ENCODE measurements around the gene SLC9A9. TPM values are rescaled to one million over a fixed set of nuclear protein-coding genes. Genes with fewer than 3 reads are reported as not detected.

Gene SLC9A9
- total and polyA plus RNA-seq, 9 of the 15 experiments (the other 6 are each of a cell fraction or from before 2014, with no cell fraction given), result 0.03 to 0.13 TPM; not detected in 7

DNA sequence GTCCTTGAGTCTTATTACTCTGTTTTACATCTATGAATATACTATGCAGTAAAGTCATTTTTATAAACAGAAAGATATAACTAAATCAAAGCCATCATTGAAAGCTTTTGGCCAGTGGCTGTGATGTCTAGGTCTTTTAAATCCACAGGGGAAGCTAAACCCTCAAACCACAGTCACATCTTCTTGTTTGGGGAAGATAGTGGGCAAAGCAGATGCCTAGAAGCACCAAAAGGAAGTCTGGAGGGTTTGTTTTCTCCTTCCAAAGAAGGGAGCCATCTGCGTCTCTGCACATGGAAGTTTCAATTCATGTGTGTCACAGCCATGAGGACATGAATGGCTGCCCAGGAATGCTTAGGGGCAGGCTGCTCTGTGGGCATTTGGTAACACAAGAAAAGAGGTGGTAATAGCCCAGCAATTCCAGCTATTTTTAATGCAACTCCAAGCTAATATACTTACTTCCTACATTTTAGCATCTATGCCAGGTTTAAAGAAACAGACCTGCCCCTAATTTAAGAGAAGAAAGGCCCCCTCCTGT, 322.2 kb downstream of the SLC9A9 start (continued):
- TF ChIP-seq, protein P1, sequence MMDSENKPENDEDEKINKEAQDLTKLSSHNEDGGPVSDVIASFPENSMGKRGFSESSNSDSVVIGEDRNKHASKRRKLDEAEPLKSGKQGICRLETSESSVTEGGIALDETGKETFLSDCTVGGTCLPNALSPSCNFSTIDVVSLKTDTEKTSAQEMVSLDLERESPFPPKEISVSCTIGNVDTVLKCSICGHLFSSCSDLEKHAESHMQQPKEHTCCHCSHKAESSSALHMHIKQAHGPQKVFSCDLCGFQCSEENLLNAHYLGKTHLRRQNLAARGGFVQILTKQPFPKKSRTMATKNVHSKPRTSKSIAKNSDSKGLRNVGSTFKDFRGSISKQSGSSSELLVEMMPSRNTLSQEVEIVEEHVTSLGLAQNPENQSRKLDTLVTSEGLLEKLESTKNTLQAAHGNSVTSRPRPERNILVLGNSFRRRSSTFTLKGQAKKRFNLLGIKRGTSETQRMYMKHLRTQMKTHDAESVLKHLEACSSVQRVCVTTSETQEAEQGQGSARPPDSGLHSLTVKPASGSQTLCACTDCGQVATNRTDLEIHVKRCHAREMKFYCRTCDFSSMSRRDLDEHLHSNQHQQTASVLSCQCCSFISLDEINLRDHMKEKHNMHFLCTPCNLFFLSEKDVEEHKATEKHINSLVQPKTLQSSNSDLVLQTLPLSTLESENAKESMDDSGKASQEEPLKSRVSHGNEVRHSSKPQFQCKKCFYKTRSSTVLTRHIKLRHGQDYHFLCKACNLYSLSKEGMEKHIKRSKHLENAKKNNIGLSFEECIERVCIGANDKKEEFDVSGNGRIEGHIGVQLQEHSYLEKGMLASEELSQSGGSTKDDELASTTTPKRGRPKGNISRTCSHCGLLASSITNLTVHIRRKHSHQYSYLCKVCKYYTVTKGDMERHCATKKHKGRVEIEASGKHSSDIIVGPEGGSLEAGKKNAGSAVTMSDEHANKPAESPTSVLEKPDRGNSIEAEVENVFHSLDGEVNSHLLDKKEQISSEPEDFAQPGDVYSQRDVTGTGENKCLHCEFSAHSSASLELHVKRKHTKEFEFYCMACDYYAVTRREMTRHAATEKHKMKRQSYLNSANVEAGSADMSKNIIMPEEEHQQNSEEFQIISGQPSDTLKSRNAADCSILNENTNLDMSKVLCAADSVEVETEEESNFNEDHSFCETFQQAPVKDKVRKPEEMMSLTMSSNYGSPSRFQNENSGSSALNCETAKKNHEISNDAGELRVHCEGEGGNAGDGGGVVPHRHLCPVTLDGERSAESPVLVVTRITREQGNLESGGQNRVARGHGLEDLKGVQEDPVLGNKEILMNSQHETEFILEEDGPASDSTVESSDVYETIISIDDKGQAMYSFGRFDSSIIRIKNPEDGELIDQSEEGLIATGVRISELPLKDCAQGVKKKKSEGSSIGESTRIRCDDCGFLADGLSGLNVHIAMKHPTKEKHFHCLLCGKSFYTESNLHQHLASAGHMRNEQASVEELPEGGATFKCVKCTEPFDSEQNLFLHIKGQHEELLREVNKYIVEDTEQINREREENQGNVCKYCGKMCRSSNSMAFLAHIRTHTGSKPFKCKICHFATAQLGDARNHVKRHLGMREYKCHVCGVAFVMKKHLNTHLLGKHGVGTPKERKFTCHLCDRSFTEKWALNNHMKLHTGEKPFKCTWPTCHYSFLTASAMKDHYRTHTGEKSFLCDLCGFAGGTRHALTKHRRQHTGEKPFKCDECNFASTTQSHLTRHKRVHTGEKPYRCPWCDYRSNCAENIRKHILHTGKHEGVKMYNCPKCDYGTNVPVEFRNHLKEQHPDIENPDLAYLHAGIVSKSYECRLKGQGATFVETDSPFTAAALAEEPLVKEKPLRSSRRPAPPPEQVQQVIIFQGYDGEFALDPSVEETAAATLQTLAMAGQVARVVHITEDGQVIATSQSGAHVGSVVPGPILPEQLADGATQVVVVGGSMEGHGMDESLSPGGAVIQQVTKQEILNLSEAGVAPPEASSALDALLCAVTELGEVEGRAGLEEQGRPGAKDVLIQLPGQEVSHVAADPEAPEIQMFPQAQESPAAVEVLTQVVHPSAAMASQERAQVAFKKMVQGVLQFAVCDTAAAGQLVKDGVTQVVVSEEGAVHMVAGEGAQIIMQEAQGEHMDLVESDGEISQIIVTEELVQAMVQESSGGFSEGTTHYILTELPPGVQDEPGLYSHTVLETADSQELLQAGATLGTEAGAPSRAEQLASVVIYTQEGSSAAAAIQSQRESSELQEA (IDR thresholded peaks at IDR 0.05; ENCODE audit: low read depth), result no peak
- TF ChIP-seq ILF3 (IDR thresholded peaks at IDR 0.05; ENCODE audit: borderline replicate concordance) (no peak), ZNF134 (CRISPR knock-in tag; conservative IDR thresholded peaks at IDR 0.05) (no peak)
- TF ChIP-seq, protein P2, sequence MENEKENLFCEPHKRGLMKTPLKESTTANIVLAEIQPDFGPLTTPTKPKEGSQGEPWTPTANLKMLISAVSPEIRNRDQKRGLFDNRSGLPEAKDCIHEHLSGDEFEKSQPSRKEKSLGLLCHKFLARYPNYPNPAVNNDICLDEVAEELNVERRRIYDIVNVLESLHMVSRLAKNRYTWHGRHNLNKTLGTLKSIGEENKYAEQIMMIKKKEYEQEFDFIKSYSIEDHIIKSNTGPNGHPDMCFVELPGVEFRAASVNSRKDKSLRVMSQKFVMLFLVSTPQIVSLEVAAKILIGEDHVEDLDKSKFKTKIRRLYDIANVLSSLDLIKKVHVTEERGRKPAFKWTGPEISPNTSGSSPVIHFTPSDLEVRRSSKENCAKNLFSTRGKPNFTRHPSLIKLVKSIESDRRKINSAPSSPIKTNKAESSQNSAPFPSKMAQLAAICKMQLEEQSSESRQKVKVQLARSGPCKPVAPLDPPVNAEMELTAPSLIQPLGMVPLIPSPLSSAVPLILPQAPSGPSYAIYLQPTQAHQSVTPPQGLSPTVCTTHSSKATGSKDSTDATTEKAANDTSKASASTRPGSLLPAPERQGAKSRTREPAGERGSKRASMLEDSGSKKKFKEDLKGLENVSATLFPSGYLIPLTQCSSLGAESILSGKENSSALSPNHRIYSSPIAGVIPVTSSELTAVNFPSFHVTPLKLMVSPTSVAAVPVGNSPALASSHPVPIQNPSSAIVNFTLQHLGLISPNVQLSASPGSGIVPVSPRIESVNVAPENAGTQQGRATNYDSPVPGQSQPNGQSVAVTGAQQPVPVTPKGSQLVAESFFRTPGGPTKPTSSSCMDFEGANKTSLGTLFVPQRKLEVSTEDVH (IDR thresholded peaks at IDR 0.05; ENCODE audit: low read depth, partially characterized antibody), result no peak
